Hepatocyte (in vitro differentiated cells): Measurements from ENCODE around the gene ISYNA1. TPM values are rescaled to one million over a fixed set of nuclear protein-coding genes. Genes with fewer than 3 reads are reported as not detected.

Source experiments
- DNase-seq: peaks from one replicate; pipeline ENCODE4 v3.0.0-alpha.2; 2016; ENCODE audit warnings: low spot score
- H2AFZ ChIP-seq: fragments of 200-600 bp; sonication (generic); 2 replicates; pipeline ENCODE4 v1.6.0; 2016; ENCODE audit warnings: antibody characterized with exemption, mild to moderate bottlenecking
- H3K27ac ChIP-seq: fragments of 200-600 bp; sonication (generic); 2 replicates; pipeline ENCODE4 v1.5.1; 2016; ENCODE audit warnings: mild to moderate bottlenecking
- H3K27me3 ChIP-seq: fragments of 200-600 bp; sonication (generic); 2 replicates; pipeline ENCODE4 v1.6.1; 2016
- H3K36me3 ChIP-seq: fragments of 200-600 bp; sonication (generic); replicated peaks from 2 replicates; pipeline ENCODE4 v1.5.1; 2016; ENCODE audit warnings: low read depth; ENCODE audit not compliant: insufficient read depth
- H3K4me1 ChIP-seq: fragments of 200-600 bp; sonication (generic); 2 replicates; pipeline ENCODE4 v1.5.1; 2016; ENCODE audit warnings: mild to moderate bottlenecking, moderate library complexity; ENCODE audit not compliant: insufficient read depth
- H3K4me2 ChIP-seq: fragments of 200-600 bp; sonication (generic); 2 replicates; pipeline ENCODE4 v1.6.0; 2016
- H3K4me3 ChIP-seq: fragments of 200-600 bp; sonication (generic); 2 replicates; pipeline ENCODE4 v1.5.1; 2016; ENCODE audit warnings: mild to moderate bottlenecking
- H3K79me2 ChIP-seq: fragments of 200-600 bp; sonication (generic); 2 replicates; pipeline ENCODE4 v1.6.0; 2017; ENCODE audit warnings: mild to moderate bottlenecking
- H3K9me2 ChIP-seq: fragments of 200-600 bp; sonication (generic); replicated peaks from 2 replicates; pipeline ENCODE4 v1.6.0; 2017; ENCODE audit warnings: mild to moderate bottlenecking; ENCODE audit not compliant: insufficient read depth
- H3K9me3 ChIP-seq: fragments of 200-600 bp; sonication (generic); 2 replicates; pipeline ENCODE4 v1.5.1; 2016; ENCODE audit warnings: low read depth, mild to moderate bottlenecking
- H4K20me1 ChIP-seq: fragments of 200-600 bp; sonication (generic); 2 replicates; pipeline ENCODE4 v1.6.0; 2016; ENCODE audit warnings: mild to moderate bottlenecking; ENCODE audit not compliant: insufficient read depth, poor library complexity, severe bottlenecking
- EZH2 ChIP-seq: fragments of 200-600 bp; sonication (generic); IDR thresholded peaks from 2 replicates; pipeline ENCODE4 v1.6.1; 2016; ENCODE audit warnings: antibody characterized with exemption, mild to moderate bottlenecking, borderline replicate concordance
- EZH2phosphoT487 ChIP-seq: fragments of 200-600 bp; sonication (generic); IDR thresholded peaks from one replicate; pipeline ENCODE4 v1.6.1; 2018; ENCODE audit warnings: antibody characterized with exemption, mild to moderate bottlenecking, low read depth, moderate library complexity; ENCODE audit not compliant: unreplicated experiment, severe bottlenecking
- WGBS: methylation state at CpG from one replicate; pipeline ENCODE4 v1.1.6; 2016; ENCODE audit warnings: low lambda C conversion rate; ENCODE audit errors: missing lambda C conversion rate; 5-methylcytosine and 5-hydroxymethylcytosine counted together
- polyA plus RNA-seq: library from polyadenylated mRNA; unstranded; fragments of >200 nt; fragmentation: Nextera tagmentation; extraction: Ambion mirVana; gene quantifications from 2 replicates; pipeline ENCODE4 v1.2.1, GENCODE V29; 2016
- total RNA-seq: library from RNA; depleted of rRNA; stranded (reverse); fragments of >200 nt; gene quantifications from 2 replicates; pipeline ENCODE4 v1.2.3, GENCODE V29; 2014
- TF ChIP-seq, protein P1 (sequence below): fragments of 200-600 bp; sonication (generic); IDR thresholded peaks from 2 replicates; pipeline ENCODE4 v1.5.1; 2016; ENCODE audit warnings: antibody characterized with exemption, mild to moderate bottlenecking; ENCODE audit not compliant: poor library complexity

ISYNA1 gene
- total and polyA plus RNA-seq, 2 experiments from 2014 or later, result 51.5 to 144 TPM

DNA sequence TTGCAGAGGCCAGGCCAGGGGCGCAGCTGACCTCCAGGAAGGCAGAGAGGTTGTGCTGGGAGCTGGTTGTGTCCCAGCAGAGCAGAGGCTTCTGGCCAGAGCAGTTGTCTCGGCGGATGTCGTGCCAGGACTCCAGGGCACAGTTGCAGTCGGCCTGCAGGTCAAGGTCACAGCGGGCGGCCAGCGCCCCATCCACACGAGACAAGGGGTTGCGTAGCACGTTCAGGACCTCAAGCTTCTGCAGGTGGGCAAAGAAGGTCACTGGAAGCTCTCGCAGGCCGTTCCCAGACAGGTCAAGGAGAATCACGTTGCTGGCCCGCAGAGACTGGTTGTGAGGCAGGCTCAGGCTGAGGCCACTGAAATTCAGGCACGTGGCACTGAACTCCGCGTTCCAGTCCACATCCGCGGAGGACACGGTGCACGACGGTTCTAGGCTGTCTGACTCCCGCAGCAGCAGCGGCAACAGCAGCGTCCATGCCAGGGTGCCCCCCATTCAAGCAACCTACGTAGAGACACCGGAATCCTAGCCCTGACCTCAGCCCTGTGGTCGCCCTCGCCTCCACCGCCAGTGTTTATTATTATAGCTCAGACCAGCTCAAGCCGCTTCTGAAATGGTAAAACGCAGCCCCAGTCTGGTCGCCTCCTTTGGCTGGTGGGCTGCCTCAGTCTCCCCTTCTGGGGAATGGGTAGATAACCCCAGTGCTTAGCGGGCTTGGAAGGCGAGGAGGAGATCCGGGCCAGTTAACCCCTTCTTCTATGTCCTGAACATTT, 41.3 kb downstream of the ISYNA1 start:
- WGBS, result 83% methylated on average over 37 of the region's 37 CpGs
- TF ChIP-seq EZH2phosphoT487 (no peak), EZH2 (no peak)
- TF ChIP-seq, protein P1, sequence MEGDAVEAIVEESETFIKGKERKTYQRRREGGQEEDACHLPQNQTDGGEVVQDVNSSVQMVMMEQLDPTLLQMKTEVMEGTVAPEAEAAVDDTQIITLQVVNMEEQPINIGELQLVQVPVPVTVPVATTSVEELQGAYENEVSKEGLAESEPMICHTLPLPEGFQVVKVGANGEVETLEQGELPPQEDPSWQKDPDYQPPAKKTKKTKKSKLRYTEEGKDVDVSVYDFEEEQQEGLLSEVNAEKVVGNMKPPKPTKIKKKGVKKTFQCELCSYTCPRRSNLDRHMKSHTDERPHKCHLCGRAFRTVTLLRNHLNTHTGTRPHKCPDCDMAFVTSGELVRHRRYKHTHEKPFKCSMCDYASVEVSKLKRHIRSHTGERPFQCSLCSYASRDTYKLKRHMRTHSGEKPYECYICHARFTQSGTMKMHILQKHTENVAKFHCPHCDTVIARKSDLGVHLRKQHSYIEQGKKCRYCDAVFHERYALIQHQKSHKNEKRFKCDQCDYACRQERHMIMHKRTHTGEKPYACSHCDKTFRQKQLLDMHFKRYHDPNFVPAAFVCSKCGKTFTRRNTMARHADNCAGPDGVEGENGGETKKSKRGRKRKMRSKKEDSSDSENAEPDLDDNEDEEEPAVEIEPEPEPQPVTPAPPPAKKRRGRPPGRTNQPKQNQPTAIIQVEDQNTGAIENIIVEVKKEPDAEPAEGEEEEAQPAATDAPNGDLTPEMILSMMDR, result no peak
- no peak overlapping the region for H2AFZ ChIP-seq
- no peak overlapping the region for H3K4me3 ChIP-seq
- no peaks in the 10 kb centered on the region for H3K9me3 ChIP-seq
- H3K36me3 ChIP-seq, result no peaks in the 10 kb centered on the region
- no peaks in the 10 kb centered on the region for H4K20me1 ChIP-seq
- H3K4me1 ChIP-seq, result peaks cover 3% of the 10 kb centered on the region
- no peak for DNase-seq
- no peak overlapping the region for H3K27ac ChIP-seq
- no peak overlapping the region for H3K4me2 ChIP-seq
- H3K9me2 ChIP-seq, result no peaks in the 10 kb centered on the region
- no peaks in the 10 kb centered on the region for H3K79me2 ChIP-seq
- H3K27me3 ChIP-seq, result no peaks in the 10 kb centered on the region

DNA sequence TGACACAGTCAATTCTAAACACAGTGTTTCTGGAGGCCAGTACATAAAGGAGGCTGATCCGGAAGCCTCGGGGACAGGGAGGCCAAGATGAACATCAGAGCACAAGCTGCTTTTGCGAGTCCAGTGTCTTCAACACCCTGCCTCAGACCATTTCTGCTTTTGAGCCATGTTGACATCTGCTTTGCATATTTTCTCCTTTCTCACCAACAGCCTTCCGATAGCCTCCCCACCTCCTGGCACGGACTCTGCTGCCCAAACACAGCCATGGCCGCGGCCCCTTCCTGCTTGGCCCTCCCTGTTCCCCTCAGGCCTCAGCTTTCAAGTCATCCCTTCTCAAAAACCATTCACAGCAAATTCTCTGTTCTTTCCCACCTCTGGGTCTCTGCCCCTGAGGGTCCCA, 44.1 kb downstream of the ISYNA1 start:
- no peak for TF ChIP-seq EZH2phosphoT487
- TF ChIP-seq, protein P1, result no peak
- no peak for TF ChIP-seq EZH2
- no peaks in the 10 kb centered on the region for H3K9me3 ChIP-seq
- H3K4me3 ChIP-seq, result no peak overlapping the region
- no peaks in the 10 kb centered on the region for H4K20me1 ChIP-seq
- DNase-seq, result no peak
- H3K27ac ChIP-seq, result no peak overlapping the region
- H3K36me3 ChIP-seq, result no peaks in the 10 kb centered on the region
- no peaks in the 10 kb centered on the region for H3K27me3 ChIP-seq
- H3K9me2 ChIP-seq, result no peaks in the 10 kb centered on the region
- H3K4me1 ChIP-seq, result peaks cover 3% of the 10 kb centered on the region
- no peak overlapping the region for H2AFZ ChIP-seq
- WGBS, result 87% methylated on average over 7 of the region's 7 CpGs
- no peaks in the 10 kb centered on the region for H3K79me2 ChIP-seq
- no peak overlapping the region for H3K4me2 ChIP-seq

DNA sequence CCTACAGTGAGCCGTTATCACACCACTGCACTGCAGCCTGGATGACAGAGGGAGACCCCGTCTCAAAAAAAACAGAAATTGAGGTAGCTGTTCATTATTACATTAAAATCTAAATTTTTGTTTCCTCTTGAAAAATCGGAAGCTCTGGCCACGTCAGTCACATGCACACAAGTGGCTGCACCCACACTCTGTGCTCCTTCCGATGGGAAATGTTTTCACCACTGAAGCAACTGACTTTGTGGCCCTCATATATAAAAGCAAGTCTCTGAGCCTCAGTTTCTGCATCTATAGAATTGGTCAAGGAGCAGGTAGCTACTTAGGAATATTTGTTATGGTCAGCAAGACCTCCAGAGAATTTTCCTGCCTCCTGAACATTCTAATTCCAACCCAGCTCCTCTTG, 45.0 kb downstream of the ISYNA1 start:
- Histone ChIP-seq H3K79me2 (peaks cover 3% of the 10 kb centered on the region), H3K9me2 (no peaks in the 10 kb centered on the region), H4K20me1 (no peaks in the 10 kb centered on the region), H3K27ac (no peak overlapping the region), H3K9me3 (no peaks in the 10 kb centered on the region), H3K36me3 (no peaks in the 10 kb centered on the region), H3K4me3 (no peak overlapping the region), H2AFZ (no peak overlapping the region), H3K4me2 (no peak overlapping the region), H3K4me1 (peaks cover 7% of the 10 kb centered on the region), H3K27me3 (no peaks in the 10 kb centered on the region)
- DNase-seq, result no peak
- no peak for TF ChIP-seq EZH2phosphoT487
- TF ChIP-seq, protein P1, result no peak
- no peak for TF ChIP-seq EZH2
- 93% methylated on average over 5 of the region's 5 CpGs for WGBS
